Measurements from ENCODE around the gene VPS4B.

DNA sequence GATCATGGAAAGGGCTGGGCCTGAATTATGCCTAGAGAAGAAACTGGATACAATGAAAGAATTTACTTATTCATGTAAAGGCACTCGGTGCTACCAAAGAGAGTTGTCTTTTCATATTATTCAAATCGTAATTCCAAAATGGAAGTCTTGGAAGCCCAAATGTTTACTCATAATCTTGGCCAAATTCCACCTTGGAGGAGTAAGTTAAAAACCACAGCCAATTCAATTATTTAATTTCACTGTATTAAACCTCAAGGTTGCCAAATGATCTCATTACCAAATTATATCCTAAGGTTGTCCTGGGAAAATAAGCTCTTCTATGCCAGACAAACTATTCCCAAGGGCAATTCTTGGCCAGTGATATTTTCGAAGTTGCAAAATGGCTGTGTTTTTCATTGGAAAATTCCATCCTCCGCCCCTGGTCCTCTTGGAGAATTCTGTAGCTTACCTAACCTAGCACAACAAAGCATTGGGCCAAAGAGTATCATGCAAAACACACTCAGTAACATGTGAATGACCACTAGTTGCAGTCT is 11.1 kb upstream of the VPS4B start:
- TF ChIP-seq, protein P1, sequence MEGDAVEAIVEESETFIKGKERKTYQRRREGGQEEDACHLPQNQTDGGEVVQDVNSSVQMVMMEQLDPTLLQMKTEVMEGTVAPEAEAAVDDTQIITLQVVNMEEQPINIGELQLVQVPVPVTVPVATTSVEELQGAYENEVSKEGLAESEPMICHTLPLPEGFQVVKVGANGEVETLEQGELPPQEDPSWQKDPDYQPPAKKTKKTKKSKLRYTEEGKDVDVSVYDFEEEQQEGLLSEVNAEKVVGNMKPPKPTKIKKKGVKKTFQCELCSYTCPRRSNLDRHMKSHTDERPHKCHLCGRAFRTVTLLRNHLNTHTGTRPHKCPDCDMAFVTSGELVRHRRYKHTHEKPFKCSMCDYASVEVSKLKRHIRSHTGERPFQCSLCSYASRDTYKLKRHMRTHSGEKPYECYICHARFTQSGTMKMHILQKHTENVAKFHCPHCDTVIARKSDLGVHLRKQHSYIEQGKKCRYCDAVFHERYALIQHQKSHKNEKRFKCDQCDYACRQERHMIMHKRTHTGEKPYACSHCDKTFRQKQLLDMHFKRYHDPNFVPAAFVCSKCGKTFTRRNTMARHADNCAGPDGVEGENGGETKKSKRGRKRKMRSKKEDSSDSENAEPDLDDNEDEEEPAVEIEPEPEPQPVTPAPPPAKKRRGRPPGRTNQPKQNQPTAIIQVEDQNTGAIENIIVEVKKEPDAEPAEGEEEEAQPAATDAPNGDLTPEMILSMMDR (IDR thresholded peaks at IDR 0.05; ENCODE audit: insufficient read depth, low read length), result no peak
- TF ChIP-seq POLR2AphosphoS5 (IDR thresholded peaks at IDR 0.05; ENCODE audit: low read depth), result no peak
